GM12873 (cell line): ENCODE measurements around the gene ACIN1.

Experiments used
- CTCF ChIP-seq: IDR thresholded peaks from 2 replicates; pipeline ENCODE4 v1.5.1; 2012; ENCODE audit warnings: low read depth, mild to moderate bottlenecking, moderate library complexity, low read length, control low read depth; ENCODE audit not compliant: insufficient read depth; ENCODE audit errors: missing control alignments

Gene ACIN1

GRCh38 chr14:23052182-23052623 lies 42.7 kb downstream of the ACIN1 start:
- no peak for TF ChIP-seq CTCF

GRCh38 chr14:23051141-23052057 lies 43.5 kb downstream of the ACIN1 start:
- no peak for TF ChIP-seq CTCF

- TF ChIP-seq CTCF, result no peak
Measured at GRCh38 chr14:23049011-23049410, 45.9 kb downstream of the ACIN1 start.

DNA sequence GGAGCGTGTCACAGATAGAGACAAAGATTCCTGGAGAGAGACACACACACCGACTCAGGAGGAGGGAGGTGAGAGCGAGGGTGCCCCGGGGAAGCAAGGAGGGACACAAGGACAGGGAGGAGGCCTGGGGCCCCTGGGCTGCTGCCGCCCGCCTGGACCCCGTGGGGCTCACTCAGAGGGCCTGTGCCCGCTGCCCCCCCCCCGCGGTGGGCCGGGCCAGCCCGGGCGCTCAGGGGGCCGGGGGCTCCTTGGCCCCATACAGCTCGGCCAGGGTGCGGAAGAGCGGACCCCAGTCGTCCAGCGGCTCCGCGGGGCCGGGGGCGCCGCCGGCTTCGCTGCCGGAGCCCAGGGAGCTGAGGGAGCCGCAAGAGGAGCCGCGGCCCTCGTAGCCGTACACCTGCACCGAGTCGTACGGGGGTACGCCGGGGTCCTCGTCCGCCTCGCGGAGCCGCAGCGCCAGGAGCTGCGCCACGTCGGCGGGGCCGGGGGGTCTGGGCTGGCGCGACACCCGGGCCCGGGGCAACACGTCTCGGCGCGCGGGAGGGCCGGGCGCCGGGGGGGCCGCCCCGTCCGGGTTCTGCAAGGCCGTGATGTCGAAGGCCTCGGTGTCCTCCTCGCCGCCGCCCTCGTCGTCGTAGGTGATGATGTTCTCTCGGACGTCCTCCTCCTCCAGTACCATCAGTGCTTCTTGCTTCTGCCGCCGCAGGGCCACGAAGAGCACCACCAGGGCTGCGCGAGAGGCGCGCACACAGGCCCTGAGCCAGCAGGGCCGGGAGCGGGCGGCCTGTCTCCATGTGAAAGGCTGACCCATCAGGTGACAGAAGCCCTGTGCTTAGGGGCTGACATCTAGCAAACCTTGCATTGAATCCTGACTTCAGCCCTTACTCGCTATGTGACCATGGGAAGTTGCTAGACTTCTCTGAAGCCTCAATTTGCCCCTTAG lies 46.9 kb downstream of the ACIN1 start:
- TF ChIP-seq CTCF, result no peak

- no peak for TF ChIP-seq CTCF
Measured at GRCh38 chr14:23047034-23047634, 47.8 kb downstream of the ACIN1 start.

- no peak for TF ChIP-seq CTCF
Measured at GRCh38 chr14:23045419-23046357, 49.2 kb downstream of the ACIN1 start.
